HepG2 (cell line): ENCODE results near the gene IFITM10. TPM values are rescaled to one million over a fixed set of nuclear protein-coding genes. Genes with fewer than 3 reads are reported as not detected.

Experiments used
- AKAP8 ChIP-seq: sonication (generic); formaldehyde crosslinking; IDR thresholded peaks from 2 replicates; pipeline ENCODE4 v1.5.1; 2020; ENCODE audit warnings: mild to moderate bottlenecking, missing genetic modification reagents
- ARID4A ChIP-seq: sonication (generic); formaldehyde crosslinking; IDR thresholded peaks from 2 replicates; pipeline ENCODE4 v1.5.0; 2020; ENCODE audit warnings: mild to moderate bottlenecking, missing genetic modification reagents, borderline replicate concordance
- E2F2 ChIP-seq: sonication (generic); formaldehyde crosslinking; IDR thresholded peaks from 2 replicates; pipeline ENCODE4 v1.4.0; 2020; ENCODE audit warnings: missing genetic modification reagents, borderline replicate concordance
- HNF1B ChIP-seq: sonication (generic); formaldehyde crosslinking; IDR thresholded peaks from 2 replicates; pipeline ENCODE4 v1.5.1; 2020; ENCODE audit warnings: mild to moderate bottlenecking, moderate library complexity, missing genetic modification reagents
- KDM1A ChIP-seq: IDR thresholded peaks from 2 replicates; pipeline ENCODE4 v1.6.1; 2016; ENCODE audit warnings: missing compliant biosample characterization
- KLF16 ChIP-seq, 2 experiments: sonication (generic) in 1 of 2; formaldehyde crosslinking in 1 of 2; IDR thresholded peaks; 2 replicates each; pipeline versions ENCODE4 v1.6.1 to v1.8.0; 2016 to 2023; ENCODE audit warnings: missing genetic modification reagents in 2 of 2, missing compliant biosample characterization in 1 of 2
- KMT2A ChIP-seq: sonication (generic); formaldehyde crosslinking; IDR thresholded peaks from 2 replicates; pipeline ENCODE4 v1.4.0; 2020; ENCODE audit warnings: missing genetic modification reagents
- MTA1 ChIP-seq: sonication (generic); formaldehyde crosslinking; IDR thresholded peaks from 2 replicates; pipeline ENCODE4 v1.4.0; 2020; ENCODE audit warnings: missing genetic modification reagents, mild to moderate bottlenecking, borderline replicate concordance
- POLR2AphosphoS5 ChIP-seq: IDR thresholded peaks from 2 replicates; pipeline ENCODE4 v1.6.1; 2012; ENCODE audit warnings: low read depth, low read length
- ZFP41 ChIP-seq: sonication (generic); formaldehyde crosslinking; IDR thresholded peaks from 2 replicates; pipeline ENCODE4 v1.4.0; 2020; ENCODE audit warnings: mild to moderate bottlenecking, missing genetic modification reagents, borderline replicate concordance
- ZNF343 ChIP-seq: sonication (generic); formaldehyde crosslinking; IDR thresholded peaks from 2 replicates; pipeline ENCODE4 v1.4.0; 2020; ENCODE audit warnings: mild to moderate bottlenecking, missing genetic modification reagents
- ZNF598 ChIP-seq: sonication (generic); formaldehyde crosslinking; IDR thresholded peaks from 2 replicates; pipeline ENCODE4 v1.5.1; 2020; ENCODE audit warnings: mild to moderate bottlenecking, missing genetic modification reagents, borderline replicate concordance
- ZNF746 ChIP-seq: sonication (generic); formaldehyde crosslinking; IDR thresholded peaks from 2 replicates; pipeline ENCODE4 v1.8.0; 2022; ENCODE audit warnings: mild to moderate bottlenecking, missing genetic modification reagents
- polyA plus RNA-seq, 8 experiments: library from polyadenylated mRNA; depleted of rRNA in 3 of 8; stranded (reverse) in 7 of 8; unstranded in 1 of 8; fragments of >200 nt; fragmentation: Illumina TruSeq in 4 of 8; extraction: Trizol in 4 of 8; gene quantifications; 2 replicates each; pipeline versions ENCODE4 v1.2.1 to v1.2.3, GENCODE V29; 2011 to 2016; ENCODE audit warnings: low read depth in 4 of 8, missing spikeins in 1 of 8, mixed read lengths in 1 of 8; ENCODE audit not compliant: insufficient read depth in 1 of 8
- total RNA-seq, 5 experiments: library from RNA; depleted of rRNA; stranded (reverse); fragments of >200 nt; fragmentation: Illumina TruSeq; extraction: Trizol; gene quantifications; 2 replicates each; pipeline ENCODE4 v1.2.3, GENCODE V29; 2016; ENCODE audit warnings: low read depth in 1 of 5
- TF ChIP-seq, protein P1 (sequence below): sonication (generic); formaldehyde crosslinking; IDR thresholded peaks from 2 replicates; pipeline ENCODE4 v1.5.1; 2020; ENCODE audit warnings: mild to moderate bottlenecking, missing genetic modification reagents, moderate library complexity

The IFITM10 gene
- total and polyA plus RNA-seq, 2 of the 13 experiments (the other 11 are each of a cell fraction or from before 2014, with no cell fraction given), result 0.09 to 0.13 TPM

GRCh38 chr11:1692708-1693326, 57.6 kb downstream of the IFITM10 start (continued):
- TF ChIP-seq KMT2A (CRISPR knock-in tag) (0 out of 2 replicates have a peak, but pooled peaks have one; percentile 7), E2F2 (CRISPR knock-in tag) (no peak), ARID4A (CRISPR knock-in tag) (peak; percentile 22; the same call in 1 of the 2 replicates), ZNF598 (CRISPR knock-in tag) (no peak), KDM1A (CRISPR knock-in tag) (no peak), AKAP8 (peak; percentile 11; the same call in 1 of the 2 replicates), KLF16 (CRISPR knock-in tag; IDR thresholded peaks at IDR 0.05) (no peak), HNF1B (CRISPR knock-in tag) (0 out of 2 replicates have a peak, but pooled peaks have one; percentile 16), MTA1 (CRISPR knock-in tag) (peak; percentile 12; the same call in 1 of the 2 replicates), ZFP41 (no peak), ZNF746 (CRISPR knock-in tag) (no peak), POLR2AphosphoS5 (0 out of 2 replicates have a peak, but pooled peaks have one; percentile 12), ZNF343 (CRISPR knock-in tag) (0 out of 2 replicates have a peak, but pooled peaks have one; percentile 24)
- TF ChIP-seq, protein P1, sequence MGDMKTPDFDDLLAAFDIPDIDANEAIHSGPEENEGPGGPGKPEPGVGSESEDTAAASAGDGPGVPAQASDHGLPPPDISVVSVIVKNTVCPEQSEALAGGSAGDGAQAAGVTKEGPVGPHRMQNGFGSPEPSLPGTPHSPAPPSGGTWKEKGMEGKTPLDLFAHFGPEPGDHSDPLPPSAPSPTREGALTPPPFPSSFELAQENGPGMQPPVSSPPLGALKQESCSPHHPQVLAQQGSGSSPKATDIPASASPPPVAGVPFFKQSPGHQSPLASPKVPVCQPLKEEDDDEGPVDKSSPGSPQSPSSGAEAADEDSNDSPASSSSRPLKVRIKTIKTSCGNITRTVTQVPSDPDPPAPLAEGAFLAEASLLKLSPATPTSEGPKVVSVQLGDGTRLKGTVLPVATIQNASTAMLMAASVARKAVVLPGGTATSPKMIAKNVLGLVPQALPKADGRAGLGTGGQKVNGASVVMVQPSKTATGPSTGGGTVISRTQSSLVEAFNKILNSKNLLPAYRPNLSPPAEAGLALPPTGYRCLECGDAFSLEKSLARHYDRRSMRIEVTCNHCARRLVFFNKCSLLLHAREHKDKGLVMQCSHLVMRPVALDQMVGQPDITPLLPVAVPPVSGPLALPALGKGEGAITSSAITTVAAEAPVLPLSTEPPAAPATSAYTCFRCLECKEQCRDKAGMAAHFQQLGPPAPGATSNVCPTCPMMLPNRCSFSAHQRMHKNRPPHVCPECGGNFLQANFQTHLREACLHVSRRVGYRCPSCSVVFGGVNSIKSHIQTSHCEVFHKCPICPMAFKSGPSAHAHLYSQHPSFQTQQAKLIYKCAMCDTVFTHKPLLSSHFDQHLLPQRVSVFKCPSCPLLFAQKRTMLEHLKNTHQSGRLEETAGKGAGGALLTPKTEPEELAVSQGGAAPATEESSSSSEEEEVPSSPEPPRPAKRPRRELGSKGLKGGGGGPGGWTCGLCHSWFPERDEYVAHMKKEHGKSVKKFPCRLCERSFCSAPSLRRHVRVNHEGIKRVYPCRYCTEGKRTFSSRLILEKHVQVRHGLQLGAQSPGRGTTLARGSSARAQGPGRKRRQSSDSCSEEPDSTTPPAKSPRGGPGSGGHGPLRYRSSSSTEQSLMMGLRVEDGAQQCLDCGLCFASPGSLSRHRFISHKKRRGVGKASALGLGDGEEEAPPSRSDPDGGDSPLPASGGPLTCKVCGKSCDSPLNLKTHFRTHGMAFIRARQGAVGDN (CRISPR knock-in tag), result peak; percentile 47
